MM.1S (cell line): ENCODE results near the gene ZNF775.

Experiments
- CTCF ChIP-seq: fragments of 300-600 bp; sonication (generic); IDR thresholded peaks from 2 replicates; pipeline ENCODE4 v1.5.1; 2016; ENCODE audit warnings: antibody characterized with exemption, low read length, mixed read lengths
- EZH2 ChIP-seq: fragments of 300-600 bp; sonication (generic); optimal IDR thresholded peaks from 2 replicates; pipeline ENCODE3; 2017; ENCODE audit warnings: low read depth, mild to moderate bottlenecking, antibody characterized with exemption, low read length, mixed read lengths

DNA sequence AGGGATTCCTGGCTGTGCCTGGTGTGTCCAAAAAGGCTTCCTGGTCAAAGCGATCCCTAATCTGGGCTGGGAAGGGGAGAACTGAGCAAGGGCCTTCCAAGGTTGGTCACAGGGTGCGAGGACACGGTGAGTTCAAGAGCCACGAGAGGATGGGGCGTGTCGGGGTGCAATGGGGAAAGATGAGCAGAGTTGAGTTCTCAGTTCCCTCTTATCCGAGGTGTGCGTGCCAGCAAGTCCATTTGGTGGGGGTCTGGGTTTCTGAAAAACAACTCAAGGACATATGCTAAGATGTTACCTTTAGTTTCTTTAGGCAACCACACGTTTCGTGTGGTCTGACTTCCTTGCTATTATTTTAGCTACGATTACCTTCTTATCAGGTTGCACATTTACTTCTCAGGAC lies 1.3 kb downstream of the ZNF775 start:
- TF ChIP-seq CTCF (no peak), EZH2 (no peak)
